ENCODE measurements around the gene CA10. TPM values are rescaled to one million over a fixed set of nuclear protein-coding genes. Genes with fewer than 3 reads are reported as not detected.

Gene CA10
- total and polyA plus RNA-seq, 8 donors: 1.3 TPM; not detected in 7

- Histone ChIP-seq H3K36me3 (no peaks in the 10 kb centered on the region), H3K9me3 (no peaks in the 10 kb centered on the region), H3K4me1 (no peaks in the 10 kb centered on the region), H3K27ac (no peak overlapping the region), H3K27me3 (no peaks in the 10 kb centered on the region), H3K4me3 (no peak overlapping the region)
- no peak for DNase-seq
- TF ChIP-seq, protein P1, sequence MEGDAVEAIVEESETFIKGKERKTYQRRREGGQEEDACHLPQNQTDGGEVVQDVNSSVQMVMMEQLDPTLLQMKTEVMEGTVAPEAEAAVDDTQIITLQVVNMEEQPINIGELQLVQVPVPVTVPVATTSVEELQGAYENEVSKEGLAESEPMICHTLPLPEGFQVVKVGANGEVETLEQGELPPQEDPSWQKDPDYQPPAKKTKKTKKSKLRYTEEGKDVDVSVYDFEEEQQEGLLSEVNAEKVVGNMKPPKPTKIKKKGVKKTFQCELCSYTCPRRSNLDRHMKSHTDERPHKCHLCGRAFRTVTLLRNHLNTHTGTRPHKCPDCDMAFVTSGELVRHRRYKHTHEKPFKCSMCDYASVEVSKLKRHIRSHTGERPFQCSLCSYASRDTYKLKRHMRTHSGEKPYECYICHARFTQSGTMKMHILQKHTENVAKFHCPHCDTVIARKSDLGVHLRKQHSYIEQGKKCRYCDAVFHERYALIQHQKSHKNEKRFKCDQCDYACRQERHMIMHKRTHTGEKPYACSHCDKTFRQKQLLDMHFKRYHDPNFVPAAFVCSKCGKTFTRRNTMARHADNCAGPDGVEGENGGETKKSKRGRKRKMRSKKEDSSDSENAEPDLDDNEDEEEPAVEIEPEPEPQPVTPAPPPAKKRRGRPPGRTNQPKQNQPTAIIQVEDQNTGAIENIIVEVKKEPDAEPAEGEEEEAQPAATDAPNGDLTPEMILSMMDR (IDR thresholded peaks at IDR 0.05): no peak
- TF ChIP-seq POLR2AphosphoS5 (IDR thresholded peaks at IDR 0.05) (no peak), POLR2A (IDR thresholded peaks at IDR 0.05) (no peak), EP300 (IDR thresholded peaks at IDR 0.05) (no peak)
- intact Hi-C loops (cut with DNase I; ENCODE audit: low total_unique reads): loop anchor here (10.0 kb wide), 1 partner anchor 78 kb away; no protein-coding TSS in a partner anchor
These were observed 501.3 kb downstream of the CA10 start for GRCh38 chr17:51657224-51657623.

DNA sequence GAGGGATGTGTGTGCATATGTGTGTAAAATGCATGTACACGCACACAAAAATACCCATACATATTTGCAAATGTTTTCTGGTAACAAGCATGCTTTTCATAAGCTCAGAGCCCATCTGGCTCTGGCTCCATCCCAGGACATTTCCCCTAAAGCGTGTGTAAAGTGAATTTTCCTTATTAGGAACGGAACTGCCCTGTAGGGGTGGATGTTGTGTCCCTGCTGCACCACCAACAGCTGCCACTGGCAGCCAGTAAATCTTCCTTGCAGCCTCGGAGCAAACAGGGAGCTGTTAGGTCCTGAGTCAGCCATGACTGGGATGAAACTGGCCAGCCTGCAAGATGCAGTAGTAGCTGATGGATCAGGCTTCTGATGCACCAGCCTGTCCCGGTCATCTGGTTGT lies 504.6 kb downstream of the CA10 start:
- no peak for TF ChIP-seq POLR2A (IDR thresholded peaks at IDR 0.05)
- TF ChIP-seq, protein P1 (IDR thresholded peaks at IDR 0.05): no peak
- TF ChIP-seq POLR2AphosphoS5 (IDR thresholded peaks at IDR 0.05): no peak
- no peak for TF ChIP-seq EP300 (IDR thresholded peaks at IDR 0.05)
- intact Hi-C loops (cut with DNase I; ENCODE audit: low total_unique reads): loop anchor here (10.0 kb wide), 1 partner anchor 81 kb away; no protein-coding TSS in a partner anchor
- peak in 1 of 2 donors; percentile 42 for DNase-seq
- 35 to 47% (median 36%) methylated on average over 5 of the region's 5 CpGs for WGBS, 5 donors
- Histone ChIP-seq H3K27ac (no peak overlapping the region), H3K4me3 (no peak overlapping the region), H3K4me1 (no peaks in the 10 kb centered on the region), H3K27me3 (no peaks in the 10 kb centered on the region), H3K9me3 (no peaks in the 10 kb centered on the region), H3K36me3 (no peaks in the 10 kb centered on the region)

GRCh38 chr17:51652529-51652928 lies 506.0 kb downstream of the CA10 start:
- no peak for DNase-seq
- Histone ChIP-seq H3K9me3 (no peaks in the 10 kb centered on the region), H3K27me3 (no peaks in the 10 kb centered on the region), H3K4me3 (no peak overlapping the region), H3K4me1 (no peaks in the 10 kb centered on the region), H3K36me3 (no peaks in the 10 kb centered on the region), H3K27ac (no peak overlapping the region)
- intact Hi-C loops (cut with DNase I; ENCODE audit: low total_unique reads): loop anchor here (10.0 kb wide), 1 partner anchor 82 kb away; no protein-coding TSS in a partner anchor
- WGBS, 5 donors: 70 to 76% (median 74%) methylated on average over 3 of the region's 3 CpGs
- TF ChIP-seq POLR2AphosphoS5 (IDR thresholded peaks at IDR 0.05) (no peak), POLR2A (IDR thresholded peaks at IDR 0.05) (no peak), EP300 (IDR thresholded peaks at IDR 0.05) (no peak)
- TF ChIP-seq, protein P1 (IDR thresholded peaks at IDR 0.05): no peak

DNA sequence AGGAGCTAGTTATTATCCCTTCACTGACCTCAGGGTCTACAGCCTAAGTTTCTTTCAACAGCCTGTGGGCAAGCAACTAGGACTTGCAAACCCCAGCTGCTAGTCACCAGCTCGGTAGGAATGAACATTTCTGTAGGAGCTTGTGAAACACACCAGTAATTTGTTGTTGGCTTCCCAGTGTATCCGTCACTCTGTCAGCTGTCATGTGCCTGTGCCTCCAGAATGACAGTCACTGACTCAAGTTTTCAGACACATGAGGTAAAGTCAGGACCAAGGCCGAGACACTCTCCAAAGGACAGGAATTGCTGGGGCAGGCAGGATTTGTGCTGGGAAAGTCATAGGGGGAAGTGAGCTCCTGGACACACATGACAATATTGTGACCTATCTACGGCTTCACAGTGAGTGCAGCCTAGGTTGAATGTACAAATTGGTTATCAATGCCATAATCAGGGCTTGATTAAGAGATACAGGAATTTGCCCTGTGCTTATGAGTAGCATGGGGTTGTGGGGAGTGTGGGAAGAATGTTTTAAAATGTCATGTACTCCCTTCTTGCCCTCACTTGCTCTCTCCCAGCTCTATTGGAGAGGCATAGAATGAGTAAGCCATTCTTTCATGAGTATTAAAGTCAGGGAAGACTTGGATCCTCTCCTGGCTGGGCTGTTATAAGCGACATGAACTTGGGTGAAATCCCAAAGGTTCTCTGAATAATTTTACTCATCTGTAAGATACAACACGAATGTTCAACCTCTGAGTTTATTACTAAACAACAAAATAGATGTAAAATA lies 506.8 kb downstream of the CA10 start:
- no peak overlapping the region for H3K4me3 ChIP-seq
- H3K36me3 ChIP-seq: no peaks in the 10 kb centered on the region
- peaks cover 0 to 4% (median 0%) of the 10 kb centered on the region in 3 donors for H3K27me3 ChIP-seq
- 61 to 79% (median 74%) methylated on average over 6 of the region's 6 CpGs for WGBS, 5 donors
- no peaks in the 10 kb centered on the region for H3K4me1 ChIP-seq
- TF ChIP-seq POLR2A (IDR thresholded peaks at IDR 0.05): no peak
- TF ChIP-seq, protein P1 (IDR thresholded peaks at IDR 0.05): no peak
- TF ChIP-seq POLR2AphosphoS5 (IDR thresholded peaks at IDR 0.05): no peak
- no peak for TF ChIP-seq EP300 (IDR thresholded peaks at IDR 0.05)
- DNase-seq: no peak
- intact Hi-C loops (cut with DNase I; ENCODE audit: low total_unique reads): loop anchor here (10.0 kb wide), 1 partner anchor 83 kb away; no protein-coding TSS in a partner anchor
- H3K9me3 ChIP-seq: no peaks in the 10 kb centered on the region
- no peak overlapping the region for H3K27ac ChIP-seq
